Mucosa of stomach (tissue), 1 donor: ENCODE data around the gene TSPAN31.
"Not testable (repeated sequence)": the region's sequence is repeated elsewhere in the genome, so short reads cannot be mapped to it uniquely, and the experiment has no call there.

Experiments used
- H3K27me3 ChIP-seq: one replicate; pipeline ENCODE4 v1.7.0; 2013; ENCODE audit warnings: mild to moderate bottlenecking, low read length; ENCODE audit not compliant: control insufficient read depth, insufficient read depth
- H3K36me3 ChIP-seq: one replicate; pipeline ENCODE4 v1.7.0; 2013; ENCODE audit warnings: low read length; ENCODE audit not compliant: control insufficient read depth, insufficient read depth
- H3K4me1 ChIP-seq: one replicate; pipeline ENCODE4 v1.7.0; 2013; ENCODE audit warnings: mild to moderate bottlenecking, low read length; ENCODE audit not compliant: control insufficient read depth, insufficient read depth
- H3K4me3 ChIP-seq: one replicate; pipeline ENCODE4 v1.7.0; 2013; ENCODE audit warnings: low read length
- H3K9ac ChIP-seq: one replicate; pipeline ENCODE4 v1.7.0; 2013; ENCODE audit warnings: mild to moderate bottlenecking, low read length, moderate library complexity
- H3K9me3 ChIP-seq: one replicate; pipeline ENCODE4 v1.7.0; 2013; ENCODE audit warnings: mild to moderate bottlenecking, low read length, moderate library complexity; ENCODE audit not compliant: control insufficient read depth
- donor health status: Pancreatic carcinoma.

TSPAN31 gene

GRCh38 chr12:57744777-57745484 is at the start of gene TSPAN31:
Gene TSPAN31 (plus strand): TSS chr12:57745039. CDS start chr12:57745155, 116 bp downstream.
- peak within 1 kb of the TSS; percentile 78 for H3K4me3 ChIP-seq
- no peaks in the 10 kb centered on the region for H3K36me3 ChIP-seq
- peak within 1 kb of the TSS; percentile 92 for H3K9ac ChIP-seq
- H3K9me3 ChIP-seq, result no peaks in the 10 kb centered on the region
- H3K27me3 ChIP-seq, result peaks cover 21% of the 10 kb centered on the region
- H3K4me1 ChIP-seq, result peaks cover 16% of the 10 kb centered on the region

- H3K4me3 ChIP-seq, result no peak overlapping the region
- H3K27me3 ChIP-seq, result no peaks in the 10 kb centered on the region
- H3K9me3 ChIP-seq, result no peaks in the 10 kb centered on the region
- peaks cover 10% of the 10 kb centered on the region for H3K36me3 ChIP-seq
- peaks cover 7% of the 10 kb centered on the region for H3K4me1 ChIP-seq
- no peak overlapping the region for H3K9ac ChIP-seq
These were observed 48.9 kb upstream of the TSPAN31 start for GRCh38 chr12:57695770-57696432.

- Histone ChIP-seq H3K27me3 (no peaks in the 10 kb centered on the region), H3K36me3 (peaks cover 10% of the 10 kb centered on the region), H3K4me1 (peaks cover 7% of the 10 kb centered on the region), H3K9me3 (no peaks in the 10 kb centered on the region), H3K4me3 (no peak overlapping the region), H3K9ac (no peak overlapping the region)
These were observed 47.8 kb upstream of the TSPAN31 start for GRCh38 chr12:57697076-57697475.

GRCh38 chr12:57698414-57698813 is 46.4 kb upstream of the TSPAN31 start:
- Histone ChIP-seq H3K4me1 (peaks cover 7% of the 10 kb centered on the region), H3K9ac (no peak overlapping the region), H3K36me3 (peaks cover 13% of the 10 kb centered on the region), H3K4me3 (no peak overlapping the region), H3K27me3 (no peaks in the 10 kb centered on the region), H3K9me3 (no peaks in the 10 kb centered on the region)

- H3K36me3 ChIP-seq, result peaks cover 16% of the 10 kb centered on the region
- H3K9me3 ChIP-seq, result no peaks in the 10 kb centered on the region
- no peak overlapping the region for H3K4me3 ChIP-seq
- no peaks in the 10 kb centered on the region for H3K27me3 ChIP-seq
- no peaks in the 10 kb centered on the region for H3K4me1 ChIP-seq
- H3K9ac ChIP-seq, result no peak overlapping the region
These were observed 44.5 kb upstream of the TSPAN31 start for GRCh38 chr12:57700317-57700716.

- Histone ChIP-seq H3K27me3 (no peaks in the 10 kb centered on the region), H3K9me3 (no peaks in the 10 kb centered on the region), H3K9ac (no peak overlapping the region), H3K4me1 (no peaks in the 10 kb centered on the region), H3K4me3 (no peak overlapping the region), H3K36me3 (peaks cover 6% of the 10 kb centered on the region)
These were observed 37.6 kb upstream of the TSPAN31 start for GRCh38 chr12:57707250-57707649.

- no peaks in the 10 kb centered on the region for H3K9me3 ChIP-seq
- peaks cover 4% of the 10 kb centered on the region for H3K36me3 ChIP-seq
These were observed 36.5 kb upstream of the TSPAN31 start for GRCh38 chr12:57708296-57708695.

GRCh38 chr12:57712701-57713100 is 32.1 kb upstream of the TSPAN31 start:
- Histone ChIP-seq H3K27me3 (no peaks in the 10 kb centered on the region), H3K9ac (no peak overlapping the region), H3K36me3 (peaks cover 10% of the 10 kb centered on the region), H3K4me1 (no peaks in the 10 kb centered on the region), H3K9me3 (no peaks in the 10 kb centered on the region), H3K4me3 (no peak overlapping the region)

More at GRCh38 chr12:57708296-57708695, 36.5 kb upstream of the TSPAN31 start:
- Histone ChIP-seq H3K4me1 (no peaks in the 10 kb centered on the region), H3K4me3 (no peak overlapping the region), H3K9ac (no peak overlapping the region), H3K27me3 (no peaks in the 10 kb centered on the region)

GRCh38 chr12:57713209-57713608 is 31.6 kb upstream of the TSPAN31 start:
- H3K9ac ChIP-seq, result no peak overlapping the region
- peaks cover 10% of the 10 kb centered on the region for H3K36me3 ChIP-seq

GRCh38 chr12:57715036-57715748 is 29.6 kb upstream of the TSPAN31 start:
- H3K36me3 ChIP-seq, result peaks cover 16% of the 10 kb centered on the region
- H3K4me1 ChIP-seq, H3K9me3 ChIP-seq, H3K4me3 ChIP-seq, H3K9ac ChIP-seq, H3K27me3 ChIP-seq: not testable (repeated sequence)

More at GRCh38 chr12:57713209-57713608, 31.6 kb upstream of the TSPAN31 start:
- Histone ChIP-seq H3K4me1 (no peaks in the 10 kb centered on the region), H3K27me3 (no peaks in the 10 kb centered on the region), H3K9me3 (no peaks in the 10 kb centered on the region), H3K4me3 (no peak overlapping the region)

GRCh38 chr12:57715786-57716185 is 29.1 kb upstream of the TSPAN31 start:
- no peaks in the 10 kb centered on the region for H3K9me3 ChIP-seq
- peaks cover 21% of the 10 kb centered on the region for H3K36me3 ChIP-seq
- H3K4me3 ChIP-seq, result no peak overlapping the region
- no peak overlapping the region for H3K9ac ChIP-seq
- no peaks in the 10 kb centered on the region for H3K4me1 ChIP-seq
- H3K27me3 ChIP-seq, result no peaks in the 10 kb centered on the region

GRCh38 chr12:57716305-57716704 is 28.5 kb upstream of the TSPAN31 start:
- no peak overlapping the region for H3K9ac ChIP-seq
- H3K9me3 ChIP-seq, result no peaks in the 10 kb centered on the region
- peaks cover 21% of the 10 kb centered on the region for H3K36me3 ChIP-seq

More at GRCh38 chr12:57716305-57716704, 28.5 kb upstream of the TSPAN31 start:
- Histone ChIP-seq H3K4me3 (no peak overlapping the region), H3K4me1 (no peaks in the 10 kb centered on the region), H3K27me3 (no peaks in the 10 kb centered on the region)
